Endothelial cell (in vitro differentiated cells): ENCODE data around the gene CHPF2. TPM values are rescaled to one million over a fixed set of nuclear protein-coding genes. Genes with fewer than 3 reads are reported as not detected.

ENCODE experiments used
- DNase-seq: peaks from one replicate; pipeline ENCODE4 v3.0.0; 2021; ENCODE audit warnings: low spot score
- H3K27ac Mint-ChIP-seq: one replicate; pipeline ENCODE4 v1.8.0; 2021; ENCODE audit warnings: mixed read lengths, inconsistent platforms; ENCODE audit not compliant: unreplicated experiment
- H3K27me3 Mint-ChIP-seq: one replicate; pipeline ENCODE4 v1.8.0; 2021; ENCODE audit warnings: mild to moderate bottlenecking, moderate library complexity, mixed read lengths, inconsistent platforms; ENCODE audit not compliant: unreplicated experiment
- H3K36me3 Mint-ChIP-seq: one replicate; pipeline ENCODE4 v1.8.0; 2021; ENCODE audit warnings: mild to moderate bottlenecking, low read depth, mixed read lengths, inconsistent platforms; ENCODE audit not compliant: unreplicated experiment
- H3K4me1 Mint-ChIP-seq: one replicate; pipeline ENCODE4 v1.8.0; 2021; ENCODE audit warnings: mild to moderate bottlenecking, mixed read lengths, inconsistent platforms; ENCODE audit not compliant: unreplicated experiment
- H3K4me3 Mint-ChIP-seq: one replicate; pipeline ENCODE4 v1.8.0; 2021; ENCODE audit warnings: mild to moderate bottlenecking, mixed read lengths, inconsistent platforms; ENCODE audit not compliant: unreplicated experiment
- H3K9me3 Mint-ChIP-seq: one replicate; pipeline ENCODE4 v1.8.0; 2021; ENCODE audit warnings: mixed read lengths, inconsistent platforms; ENCODE audit not compliant: unreplicated experiment
- CTCF ChIP-seq: fragments of 200-600 bp; sonication (generic); IDR thresholded peaks from one replicate; pipeline ENCODE4 v1.5.0; 2021; ENCODE audit warnings: antibody characterized with exemption; ENCODE audit not compliant: unreplicated experiment
- total RNA-seq: library from RNA; stranded (reverse); fragmentation: NEBNext Ultra II Directional; extraction: Animal tissue kit (Norgen Biotek cat#: 25700); gene quantifications from one replicate; pipeline ENCODE4 v1.2.1, GENCODE V29; 2021; ENCODE audit not compliant: unreplicated experiment

The CHPF2 gene
- total RNA-seq, 1 donor from 2014 or later, result 55.4 TPM

GRCh38 chr7:151237244-151238189 lies 5.2 kb downstream of the CHPF2 start:
- no peak overlapping the region for H3K4me3 Mint-ChIP-seq
- H3K9me3 Mint-ChIP-seq, result no peaks in the 10 kb centered on the region
- TF ChIP-seq CTCF, result no peak
- peaks cover 15% of the 10 kb centered on the region for H3K27me3 Mint-ChIP-seq
- H3K27ac Mint-ChIP-seq, result no peak overlapping the region
- no peak for DNase-seq
- H3K4me1 Mint-ChIP-seq, result peaks cover 13% of the 10 kb centered on the region
- H3K36me3 Mint-ChIP-seq, result peaks cover 14% of the 10 kb centered on the region

- H3K27me3 Mint-ChIP-seq, result peaks cover 12% of the 10 kb centered on the region
- H3K4me1 Mint-ChIP-seq, result peaks cover 13% of the 10 kb centered on the region
- no peaks in the 10 kb centered on the region for H3K9me3 Mint-ChIP-seq
- DNase-seq, result no peak
- H3K36me3 Mint-ChIP-seq, result peaks cover 14% of the 10 kb centered on the region
- H3K27ac Mint-ChIP-seq, result no peak overlapping the region
- H3K4me3 Mint-ChIP-seq, result no peak overlapping the region
- no peak for TF ChIP-seq CTCF
Measured at GRCh38 chr7:151238190-151238810, 6.0 kb downstream of the CHPF2 start.

- peaks cover 14% of the 10 kb centered on the region for H3K36me3 Mint-ChIP-seq
- H3K27ac Mint-ChIP-seq, result no peak overlapping the region
- H3K27me3 Mint-ChIP-seq, result peaks cover 8% of the 10 kb centered on the region
- peaks cover 6% of the 10 kb centered on the region for H3K4me1 Mint-ChIP-seq
- H3K4me3 Mint-ChIP-seq, result no peak overlapping the region
- TF ChIP-seq CTCF, result no peak
- no peak for DNase-seq
- no peaks in the 10 kb centered on the region for H3K9me3 Mint-ChIP-seq
Measured at GRCh38 chr7:151238924-151239836, 6.9 kb downstream of the CHPF2 start.

GRCh38 chr7:151239837-151240459 lies 7.7 kb downstream of the CHPF2 start:
- H3K4me1 Mint-ChIP-seq, result peaks cover 10% of the 10 kb centered on the region
- H3K27ac Mint-ChIP-seq, result no peak overlapping the region
- no peak for TF ChIP-seq CTCF
- no peaks in the 10 kb centered on the region for H3K9me3 Mint-ChIP-seq
- no peak overlapping the region for H3K4me3 Mint-ChIP-seq
- H3K27me3 Mint-ChIP-seq, result peaks cover 14% of the 10 kb centered on the region
- DNase-seq, result no peak
- peaks cover 14% of the 10 kb centered on the region for H3K36me3 Mint-ChIP-seq
